ENCODE results near the gene ING1.
"Not testable (repeated sequence)": the region's sequence is repeated elsewhere in the genome, so short reads cannot be mapped to it uniquely, and the experiment has no call there.

- not testable (repeated sequence) for TF ChIP-seq CTCF (IDR thresholded peaks at IDR 0.05; ENCODE audit: low read length); EZH2 (IDR thresholded peaks at IDR 0.05; ENCODE audit: borderline replicate concordance, low read length)
Measured at GRCh38 chr13:110701061-110701460, 12.4 kb upstream of the ING1 start.

All from OCI-LY1 (cell line).